ENCODE measurements around the gene SELENOS.

Gene SELENOS

GRCh38 chr15:101244036-101244781 is 33.1 kb downstream of the SELENOS start:
- no peak for TF ChIP-seq ZNF274 (IDR thresholded peaks at IDR 0.05; ENCODE audit: low read depth, low read length)
- peak overlapping the region; percentile 44; the same call in 1 of the 2 replicates for H3K4me3 ChIP-seq (ENCODE audit: low read length)

GRCh38 chr15:101243420-101243819 is 33.9 kb downstream of the SELENOS start:
- no peak for TF ChIP-seq ZNF274 (IDR thresholded peaks at IDR 0.05; ENCODE audit: low read depth, low read length)

DNA sequence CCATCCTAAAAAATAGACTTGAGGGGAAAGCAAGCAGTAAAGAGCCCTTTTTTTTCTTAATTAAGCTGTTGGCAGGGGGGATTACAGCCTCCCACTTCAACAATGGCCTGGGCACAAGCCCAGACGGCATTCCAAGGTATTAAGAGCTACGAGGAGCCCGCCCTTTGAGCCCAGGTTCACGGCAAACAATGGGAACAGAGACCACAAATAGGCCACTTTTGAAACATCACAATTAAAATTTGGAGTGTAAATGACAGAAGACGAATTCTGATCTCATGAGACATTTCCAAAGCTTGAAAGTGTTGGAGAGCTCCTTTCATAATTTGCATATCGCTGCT is 34.3 kb downstream of the SELENOS start:
- TF ChIP-seq ZNF274 (IDR thresholded peaks at IDR 0.05; ENCODE audit: low read depth, low read length) = no peak
- H3K4me3 ChIP-seq (ENCODE audit: low read length) = peak overlapping the region; percentile 49; the same call in 1 of the 2 replicates

More at GRCh38 chr15:101243420-101243819, 33.9 kb downstream of the SELENOS start:
- H3K4me3 ChIP-seq (ENCODE audit: low read length) = no peak overlapping the region

- TF ChIP-seq ZNF274 (IDR thresholded peaks at IDR 0.05; ENCODE audit: low read depth, low read length) = no peak
- peak overlapping the region; percentile 49; the same call in 1 of the 2 replicates for H3K4me3 ChIP-seq (ENCODE audit: low read length)
Measured at GRCh38 chr15:101242160-101242998, 34.9 kb downstream of the SELENOS start.

DNA sequence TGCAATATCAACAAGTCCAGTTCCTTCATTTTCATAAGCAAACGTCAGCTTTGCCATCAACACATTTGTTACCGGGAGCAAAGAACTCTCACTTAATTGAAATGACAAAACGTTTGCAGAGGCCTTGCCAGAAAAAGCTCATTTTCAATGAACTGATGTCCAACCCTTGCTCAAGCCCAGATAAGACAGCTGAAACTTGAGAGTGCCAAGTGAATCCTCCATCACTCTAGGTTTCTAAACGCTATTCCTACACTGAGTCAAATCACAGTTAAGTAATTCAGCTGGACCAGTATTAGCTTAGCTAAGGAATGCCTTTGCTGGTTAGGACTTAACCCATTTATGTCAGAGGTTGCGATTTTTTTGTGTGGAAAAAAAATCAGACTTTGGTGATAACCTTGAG is 36.9 kb downstream of the SELENOS start:
- TF ChIP-seq ZNF274 (IDR thresholded peaks at IDR 0.05; ENCODE audit: low read depth, low read length) = no peak

DNA sequence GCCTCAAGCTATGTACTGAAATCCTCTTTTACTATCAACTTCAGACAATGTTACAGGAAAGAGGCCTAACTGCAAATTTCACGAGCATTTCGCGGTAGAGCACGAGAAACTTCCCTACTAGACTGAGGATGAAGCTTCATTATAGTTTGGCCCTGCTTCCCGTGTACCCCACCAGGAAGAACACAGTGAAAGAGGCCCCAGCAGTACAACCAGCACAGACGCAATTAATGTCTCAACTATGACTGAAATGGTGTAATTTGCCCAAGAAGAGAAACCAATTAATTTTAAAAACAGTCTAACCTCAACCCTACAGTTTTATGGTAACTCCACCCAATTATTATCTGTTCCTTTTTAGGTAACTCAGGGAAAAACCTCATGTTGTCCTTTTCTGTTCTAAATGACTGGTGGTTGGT is 37.6 kb downstream of the SELENOS start:
- peak overlapping the region; percentile 47 for H3K4me3 ChIP-seq (ENCODE audit: low read length)
- TF ChIP-seq ZNF274 (IDR thresholded peaks at IDR 0.05; ENCODE audit: low read depth, low read length) = no peak

More for the DNA sequence above, 36.9 kb downstream of the SELENOS start:
- no peak overlapping the region for H3K4me3 ChIP-seq (ENCODE audit: low read length)

GRCh38 chr15:101237251-101237650 is 40.0 kb downstream of the SELENOS start:
- no peak for TF ChIP-seq ZNF274 (IDR thresholded peaks at IDR 0.05; ENCODE audit: low read depth, low read length)

DNA sequence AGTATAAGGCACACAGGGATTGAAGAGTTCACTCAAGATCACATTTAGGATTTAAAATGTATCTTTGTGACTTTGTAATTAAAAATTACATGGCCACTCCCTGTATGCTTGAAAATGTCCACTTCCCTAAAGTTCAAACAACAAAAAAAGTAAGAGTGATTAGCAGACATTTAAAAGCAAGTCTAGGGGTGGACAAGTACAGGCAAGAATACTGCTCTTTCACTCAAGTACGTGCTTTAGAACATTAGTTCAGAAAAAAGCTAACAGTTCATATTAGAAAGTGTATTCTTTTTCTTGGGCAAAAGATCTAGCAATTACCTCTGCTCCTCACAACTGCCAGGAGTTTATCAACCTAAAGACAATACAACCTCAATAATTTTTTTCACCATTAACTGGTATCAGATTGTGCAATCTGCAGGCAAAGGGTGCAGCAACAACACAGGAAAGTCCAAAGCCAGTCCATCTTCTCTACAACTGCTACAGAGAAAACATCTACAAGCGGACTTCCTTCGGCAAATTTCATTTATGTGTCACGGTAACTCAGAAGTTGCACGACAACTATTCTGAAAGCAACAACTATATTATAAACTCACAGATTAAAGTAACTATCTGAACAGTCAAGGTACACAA is 43.5 kb downstream of the SELENOS start:
- no peak for TF ChIP-seq ZNF274 (IDR thresholded peaks at IDR 0.05; ENCODE audit: low read depth, low read length)
- no peak overlapping the region for H3K4me3 ChIP-seq (ENCODE audit: low read length)

More at GRCh38 chr15:101237251-101237650, 40.0 kb downstream of the SELENOS start:
- H3K4me3 ChIP-seq (ENCODE audit: low read length) = no peak overlapping the region

GRCh38 chr15:101232677-101233076 is 44.6 kb downstream of the SELENOS start:
- no peak for TF ChIP-seq ZNF274 (IDR thresholded peaks at IDR 0.05; ENCODE audit: low read depth, low read length)
- H3K4me3 ChIP-seq (ENCODE audit: low read length) = no peak overlapping the region

- no peak overlapping the region for H3K4me3 ChIP-seq (ENCODE audit: low read length)
- no peak for TF ChIP-seq ZNF274 (IDR thresholded peaks at IDR 0.05; ENCODE audit: low read depth, low read length)
Measured at GRCh38 chr15:101228313-101228712, 49.0 kb downstream of the SELENOS start.

DNA sequence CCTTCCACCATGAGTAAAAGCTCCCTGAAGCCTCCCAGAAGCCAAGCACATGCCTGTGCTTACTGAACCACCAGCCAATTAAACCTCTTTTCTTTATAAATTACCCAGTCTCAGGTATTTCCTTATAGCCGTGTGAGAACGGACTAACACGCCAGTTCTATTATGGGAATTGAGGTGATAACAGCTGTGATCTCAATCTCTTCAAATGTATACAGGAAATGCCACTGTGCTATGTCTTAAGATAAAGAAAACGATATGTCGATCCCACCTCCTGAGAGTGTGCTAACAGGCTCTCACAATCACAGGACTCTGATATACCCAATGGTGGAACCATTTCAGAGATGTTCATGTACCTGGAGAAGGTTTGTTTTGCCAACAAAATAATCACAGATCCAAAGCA is 51.6 kb downstream of the SELENOS start:
- TF ChIP-seq ZNF274 (IDR thresholded peaks at IDR 0.05; ENCODE audit: low read depth, low read length) = no peak

More for the DNA sequence above, 51.6 kb downstream of the SELENOS start:
- H3K4me3 ChIP-seq (ENCODE audit: low read length) = no peak overlapping the region

Measured in GM08714 (cell line).